Measurements from ENCODE around the gene GID4. TPM values are rescaled to one million over a fixed set of nuclear protein-coding genes. Genes with fewer than 3 reads are reported as not detected.

GID4 gene
- total RNA-seq, 1 donor from 2014 or later: 18.0 TPM

- Histone ChIP-seq H3K9me3 (replicated peaks) (no peaks in the 10 kb centered on the region), H3K27me3 (ENCODE audit: low read depth) (no peaks in the 10 kb centered on the region), H3K27ac (replicated peaks) (no peak overlapping the region), H3K4me3 (no peak overlapping the region), H3K4me1 (no peaks in the 10 kb centered on the region), H3K36me3 (peaks cover 73% of the 10 kb centered on the region)
- intact Hi-C loops (cut with micrococcal nuclease): no loop called here
- DNase-seq: no peak
- TF ChIP-seq, protein P1, sequence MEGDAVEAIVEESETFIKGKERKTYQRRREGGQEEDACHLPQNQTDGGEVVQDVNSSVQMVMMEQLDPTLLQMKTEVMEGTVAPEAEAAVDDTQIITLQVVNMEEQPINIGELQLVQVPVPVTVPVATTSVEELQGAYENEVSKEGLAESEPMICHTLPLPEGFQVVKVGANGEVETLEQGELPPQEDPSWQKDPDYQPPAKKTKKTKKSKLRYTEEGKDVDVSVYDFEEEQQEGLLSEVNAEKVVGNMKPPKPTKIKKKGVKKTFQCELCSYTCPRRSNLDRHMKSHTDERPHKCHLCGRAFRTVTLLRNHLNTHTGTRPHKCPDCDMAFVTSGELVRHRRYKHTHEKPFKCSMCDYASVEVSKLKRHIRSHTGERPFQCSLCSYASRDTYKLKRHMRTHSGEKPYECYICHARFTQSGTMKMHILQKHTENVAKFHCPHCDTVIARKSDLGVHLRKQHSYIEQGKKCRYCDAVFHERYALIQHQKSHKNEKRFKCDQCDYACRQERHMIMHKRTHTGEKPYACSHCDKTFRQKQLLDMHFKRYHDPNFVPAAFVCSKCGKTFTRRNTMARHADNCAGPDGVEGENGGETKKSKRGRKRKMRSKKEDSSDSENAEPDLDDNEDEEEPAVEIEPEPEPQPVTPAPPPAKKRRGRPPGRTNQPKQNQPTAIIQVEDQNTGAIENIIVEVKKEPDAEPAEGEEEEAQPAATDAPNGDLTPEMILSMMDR (IDR thresholded peaks at IDR 0.05; ENCODE audit: borderline replicate concordance): no peak
Measured at GRCh38 chr17:18099516-18099915, 60.3 kb downstream of the GID4 start.

GRCh38 chr17:18100616-18101015, 61.4 kb downstream of the GID4 start:
- intact Hi-C loops (cut with micrococcal nuclease): no loop called here
- Histone ChIP-seq H3K9me3 (replicated peaks) (no peaks in the 10 kb centered on the region), H3K4me1 (no peaks in the 10 kb centered on the region)

DNA sequence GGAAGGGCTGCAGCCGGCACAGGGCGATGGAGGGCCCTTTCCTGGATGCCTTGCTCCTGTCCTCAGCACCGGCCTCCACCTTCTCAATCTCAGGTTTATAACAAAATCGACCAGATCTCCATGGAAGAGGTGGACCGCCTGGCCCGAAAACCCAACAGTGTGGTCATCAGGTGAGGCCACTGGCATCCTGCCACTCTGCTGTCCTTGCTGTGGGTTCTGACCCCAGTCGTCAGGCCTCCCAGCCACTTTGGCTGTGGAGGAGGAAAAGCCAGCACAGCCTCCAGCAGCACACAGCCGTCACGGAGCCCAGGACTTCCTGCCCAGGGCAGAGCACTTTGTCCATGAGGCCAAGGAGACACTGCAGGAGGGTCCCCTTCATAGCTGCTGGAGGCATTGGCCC, 62.6 kb downstream of the GID4 start:
- Histone ChIP-seq H3K27ac (replicated peaks) (no peak overlapping the region), H3K36me3 (peaks cover 61% of the 10 kb centered on the region), H3K4me3 (no peak overlapping the region), H3K9me3 (replicated peaks) (no peaks in the 10 kb centered on the region), H3K27me3 (ENCODE audit: low read depth) (no peaks in the 10 kb centered on the region), H3K4me1 (no peaks in the 10 kb centered on the region)
- no peak for DNase-seq
- TF ChIP-seq, protein P1 (IDR thresholded peaks at IDR 0.05; ENCODE audit: borderline replicate concordance): no peak
- intact Hi-C loops (cut with micrococcal nuclease): no loop called here

More at GRCh38 chr17:18100616-18101015, 61.4 kb downstream of the GID4 start:
- TF ChIP-seq, protein P1 (IDR thresholded peaks at IDR 0.05; ENCODE audit: borderline replicate concordance): no peak
- Histone ChIP-seq H3K27me3 (ENCODE audit: low read depth) (no peaks in the 10 kb centered on the region), H3K4me3 (no peak overlapping the region), H3K36me3 (peaks cover 69% of the 10 kb centered on the region), H3K27ac (replicated peaks) (no peak overlapping the region)
- DNase-seq: no peak

- Histone ChIP-seq H3K27me3 (ENCODE audit: low read depth) (no peaks in the 10 kb centered on the region), H3K27ac (replicated peaks) (no peak overlapping the region), H3K4me1 (no peaks in the 10 kb centered on the region), H3K36me3 (peaks cover 61% of the 10 kb centered on the region), H3K9me3 (replicated peaks) (no peaks in the 10 kb centered on the region), H3K4me3 (no peak overlapping the region)
- DNase-seq: no peak
- intact Hi-C loops (cut with micrococcal nuclease): no loop called here
- TF ChIP-seq, protein P1 (IDR thresholded peaks at IDR 0.05; ENCODE audit: borderline replicate concordance): no peak
Measured at GRCh38 chr17:18102640-18103039, 63.4 kb downstream of the GID4 start.

GRCh38 chr17:18105027-18105426, 65.8 kb downstream of the GID4 start:
- no peaks in the 10 kb centered on the region for H3K9me3 ChIP-seq (replicated peaks)
- TF ChIP-seq, protein P1 (IDR thresholded peaks at IDR 0.05; ENCODE audit: borderline replicate concordance): no peak
- DNase-seq: no peak
- no peak overlapping the region for H3K27ac ChIP-seq (replicated peaks)
- intact Hi-C loops (cut with micrococcal nuclease): no loop called here
- H3K4me1 ChIP-seq: no peaks in the 10 kb centered on the region
- no peak overlapping the region for H3K4me3 ChIP-seq
- no peaks in the 10 kb centered on the region for H3K27me3 ChIP-seq (ENCODE audit: low read depth)
- peaks cover 40% of the 10 kb centered on the region for H3K36me3 ChIP-seq

DNA sequence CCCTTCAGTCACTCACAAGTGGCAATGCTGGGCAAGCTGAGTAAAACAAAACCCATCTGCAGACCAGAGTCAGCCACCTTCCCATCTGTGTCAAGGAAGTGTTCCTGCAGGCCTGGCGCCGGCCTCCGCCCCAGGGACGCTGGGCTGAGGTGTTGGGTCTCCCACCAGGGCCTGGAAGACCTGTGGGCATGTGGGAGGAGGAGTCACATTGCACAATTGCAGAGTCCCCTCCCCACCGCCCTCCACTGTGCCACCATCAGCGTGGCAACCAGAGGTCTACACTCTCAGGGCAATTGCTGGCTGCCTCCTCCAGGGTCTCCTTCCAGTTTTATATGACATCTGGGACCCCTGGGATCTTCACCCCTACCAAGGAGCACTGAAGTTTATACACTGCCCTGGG, 66.4 kb downstream of the GID4 start:
- Histone ChIP-seq H3K27me3 (ENCODE audit: low read depth) (no peaks in the 10 kb centered on the region), H3K4me3 (no peak overlapping the region), H3K36me3 (peaks cover 36% of the 10 kb centered on the region), H3K27ac (replicated peaks) (no peak overlapping the region), H3K9me3 (replicated peaks) (no peaks in the 10 kb centered on the region), H3K4me1 (no peaks in the 10 kb centered on the region)
- no peak for DNase-seq
- TF ChIP-seq, protein P1 (IDR thresholded peaks at IDR 0.05; ENCODE audit: borderline replicate concordance): no peak
- intact Hi-C loops (cut with micrococcal nuclease): no loop called here

Measured in left ventricle myocardium inferior (tissue), 1 donor.